Measurements from ENCODE around the gene PIM1.

Gene PIM1

GRCh38 chr6:37149745-37150144, 20.2 kb upstream of the PIM1 start:
- peak; percentile 56 for DNase-seq (ENCODE audit: low read depth)
- no peak overlapping the region for H3K4me3 ChIP-seq (ENCODE audit: low read depth, low read length)
- TF ChIP-seq MAX (IDR thresholded peaks at IDR 0.05; ENCODE audit: low read depth, low read length) (no peak), CTCF (IDR thresholded peaks at IDR 0.05; ENCODE audit: low read depth, low read length) (no peak), POLR2A (IDR thresholded peaks at IDR 0.05; ENCODE audit: extremely low read depth, insufficient read length) (no peak), MYC (IDR thresholded peaks at IDR 0.05; ENCODE audit: low read depth, low read length) (no peak)

DNA sequence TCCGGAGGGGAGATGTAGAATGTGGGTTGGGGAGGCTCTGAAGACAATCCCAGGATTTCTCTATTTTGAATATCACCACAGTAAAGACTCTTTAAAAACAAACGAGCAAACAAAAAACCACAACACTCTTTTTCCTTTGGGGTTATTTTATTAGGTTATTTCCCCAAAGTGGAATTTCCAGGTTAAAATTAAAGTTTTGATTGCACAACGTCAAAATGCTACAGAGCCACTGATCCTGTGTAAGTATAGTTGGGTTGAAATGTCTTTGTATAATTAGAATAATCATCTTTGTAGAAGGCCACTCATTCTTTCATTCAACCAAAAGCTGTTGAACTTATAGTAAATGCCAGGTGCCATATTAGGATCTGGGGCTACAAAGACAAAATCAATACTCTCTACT, 19.6 kb upstream of the PIM1 start:
- TF ChIP-seq MAX (IDR thresholded peaks at IDR 0.05; ENCODE audit: low read depth, low read length) (no peak), CTCF (IDR thresholded peaks at IDR 0.05; ENCODE audit: low read depth, low read length) (no peak), MYC (IDR thresholded peaks at IDR 0.05; ENCODE audit: low read depth, low read length) (no peak), POLR2A (IDR thresholded peaks at IDR 0.05; ENCODE audit: extremely low read depth, insufficient read length) (no peak)
- H3K4me3 ChIP-seq (ENCODE audit: low read depth, low read length), result no peak overlapping the region
- no peak for DNase-seq (ENCODE audit: low read depth)

DNA sequence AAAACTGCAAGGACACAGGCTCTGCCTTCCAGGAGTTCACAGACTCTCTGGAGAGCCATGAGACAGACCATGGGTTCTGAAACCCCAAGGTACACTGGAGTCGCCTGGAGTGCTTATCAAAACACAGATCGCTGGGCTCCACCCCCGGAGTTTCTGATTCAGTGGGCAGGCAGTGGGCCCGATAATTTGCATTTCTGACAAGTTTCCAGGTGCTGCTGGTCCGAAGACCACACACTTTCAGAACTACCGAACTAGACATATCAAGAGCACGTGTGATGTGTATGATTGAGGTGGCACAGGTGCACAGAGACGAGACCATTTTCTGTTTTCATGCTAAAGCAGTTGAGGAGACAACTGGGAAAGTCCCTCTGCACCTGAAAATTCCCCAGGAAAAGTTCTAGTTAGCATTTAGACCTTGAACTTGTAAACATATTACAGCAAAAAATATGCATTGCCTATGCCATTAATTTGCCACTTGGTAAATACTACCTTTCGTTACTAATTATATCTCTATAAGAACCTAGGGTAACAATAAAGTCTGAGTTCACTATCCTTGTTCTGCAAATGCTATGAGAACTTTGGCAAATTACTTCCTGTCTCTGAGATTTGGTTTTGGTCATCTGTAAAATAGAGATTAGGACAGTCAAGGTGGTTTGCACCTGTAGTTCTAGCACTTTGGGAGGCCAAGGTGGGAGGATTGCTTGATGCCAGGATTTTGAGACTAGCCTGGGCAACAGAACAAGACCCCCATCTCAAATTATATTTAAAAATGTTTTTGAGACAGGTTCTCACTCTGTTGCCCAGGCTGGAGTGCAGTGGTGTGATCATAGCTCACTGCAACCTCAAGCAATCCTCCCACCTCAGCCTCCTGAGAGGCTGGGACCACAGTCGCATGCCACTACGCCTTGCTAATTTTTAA, 14.3 kb upstream of the PIM1 start:
- H3K4me3 ChIP-seq (ENCODE audit: low read depth, low read length), result no peak overlapping the region
- DNase-seq (ENCODE audit: low read depth), result no peak
- no peak for TF ChIP-seq POLR2A (IDR thresholded peaks at IDR 0.05; ENCODE audit: extremely low read depth, insufficient read length)
- TF ChIP-seq MAX (IDR thresholded peaks at IDR 0.05; ENCODE audit: low read depth, low read length), result no peak
- no peak for TF ChIP-seq CTCF (IDR thresholded peaks at IDR 0.05; ENCODE audit: low read depth, low read length)
- TF ChIP-seq MYC (IDR thresholded peaks at IDR 0.05; ENCODE audit: low read depth, low read length), result no peak

DNA sequence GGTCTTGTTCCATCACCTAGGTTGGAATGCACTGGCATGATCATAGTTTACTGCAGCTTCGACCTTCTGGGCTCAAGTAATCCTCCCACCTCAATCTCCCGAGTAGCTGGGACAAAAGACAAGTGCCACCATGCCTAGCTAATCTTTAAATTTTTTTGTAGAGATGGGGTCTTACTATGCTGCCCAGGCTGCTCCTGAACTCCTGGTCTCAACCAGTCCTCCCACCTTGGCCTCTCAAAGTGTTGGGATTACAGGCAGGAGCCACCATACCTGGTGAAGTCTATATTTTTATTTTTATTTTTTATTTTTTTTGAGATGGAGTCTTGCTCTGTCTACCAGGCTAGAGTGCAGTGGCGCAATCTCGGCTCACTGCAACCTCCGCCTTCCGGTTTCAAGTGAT, 11.4 kb upstream of the PIM1 start:
- TF ChIP-seq MYC (IDR thresholded peaks at IDR 0.05; ENCODE audit: low read depth, low read length), result no peak
- no peak for TF ChIP-seq POLR2A (IDR thresholded peaks at IDR 0.05; ENCODE audit: extremely low read depth, insufficient read length)
- TF ChIP-seq MAX (IDR thresholded peaks at IDR 0.05; ENCODE audit: low read depth, low read length), result no peak
- no peak for TF ChIP-seq CTCF (IDR thresholded peaks at IDR 0.05; ENCODE audit: low read depth, low read length)
- no peak for DNase-seq (ENCODE audit: low read depth)
- H3K4me3 ChIP-seq (ENCODE audit: low read depth, low read length), result no peak overlapping the region

GRCh38 chr6:37160922-37161778, 8.8 kb upstream of the PIM1 start:
- no peak overlapping the region for H3K4me3 ChIP-seq (ENCODE audit: low read depth, low read length)
- peak; percentile 84 for DNase-seq (ENCODE audit: low read depth)

More at GRCh38 chr6:37160922-37161778, 8.8 kb upstream of the PIM1 start:
- TF ChIP-seq CTCF (IDR thresholded peaks at IDR 0.05; ENCODE audit: low read depth, low read length) (no peak), MAX (IDR thresholded peaks at IDR 0.05; ENCODE audit: low read depth, low read length) (0 out of 2 replicates have a peak, but pooled peaks have one; percentile 24)
